HepG2 (cell line): ENCODE data around the gene CKAP5. TPM values are rescaled to one million over a fixed set of nuclear protein-coding genes. Genes with fewer than 3 reads are reported as not detected.

Source experiments
- ARHGAP35 ChIP-seq: sonication (generic); formaldehyde crosslinking; IDR thresholded peaks from 2 replicates; pipeline ENCODE4 v1.9.0; 2022; ENCODE audit warnings: mild to moderate bottlenecking, inconsistent platforms, moderate library complexity, missing genetic modification reagents, borderline replicate concordance
- CAMTA2 ChIP-seq: sonication (generic); formaldehyde crosslinking; IDR thresholded peaks from 2 replicates; pipeline ENCODE4 v1.4.0; 2020; ENCODE audit warnings: mild to moderate bottlenecking, missing genetic modification reagents, borderline replicate concordance
- CBX1 ChIP-seq: IDR thresholded peaks from one replicate; pipeline ENCODE4 v1.6.1; 2016; ENCODE audit warnings: antibody characterized with exemption, low read depth
- DNMT1 ChIP-seq: sonication (generic); formaldehyde crosslinking; IDR thresholded peaks from 2 replicates; pipeline ENCODE4 v1.5.1; 2020; ENCODE audit warnings: mild to moderate bottlenecking, missing genetic modification reagents
- FOXM1 ChIP-seq: sonication (generic); formaldehyde crosslinking; IDR thresholded peaks from 2 replicates; pipeline ENCODE4 v1.5.0; 2020; ENCODE audit warnings: missing genetic modification reagents
- ISL2 ChIP-seq: sonication (generic); formaldehyde crosslinking; IDR thresholded peaks from 2 replicates; pipeline ENCODE4 v1.5.0; 2020; ENCODE audit warnings: missing genetic modification reagents
- MBNL3 ChIP-seq: fragments of 250-450 bp; sonication (Bioruptor Pico); conservative IDR thresholded peaks from 2 replicates; pipeline ENCODE4 v1.8.0; 2022; ENCODE audit warnings: mild to moderate bottlenecking, inconsistent platforms
- MXD4 ChIP-seq: IDR thresholded peaks from 2 replicates; pipeline ENCODE4 v1.6.1; 2016; ENCODE audit warnings: mild to moderate bottlenecking, missing biosample characterization, missing genetic modification reagents
- NFE2 ChIP-seq: sonication (generic); formaldehyde crosslinking; IDR thresholded peaks from 2 replicates; pipeline ENCODE4 v1.4.0; 2020; ENCODE audit warnings: missing genetic modification reagents
- PHF21A ChIP-seq: sonication (generic); formaldehyde crosslinking; IDR thresholded peaks from 2 replicates; pipeline ENCODE4 v1.5.0; 2020; ENCODE audit warnings: mild to moderate bottlenecking, missing genetic modification reagents
- RNF219 ChIP-seq: sonication (generic); formaldehyde crosslinking; IDR thresholded peaks from 2 replicates; pipeline ENCODE4 v1.5.0; 2020; ENCODE audit warnings: mild to moderate bottlenecking, missing genetic modification reagents
- TBX3 ChIP-seq: fragments of 450-650 bp; IDR thresholded peaks from 2 replicates; pipeline ENCODE4 v1.6.1; 2017; ENCODE audit warnings: antibody characterized with exemption, mild to moderate bottlenecking, inconsistent platforms, borderline replicate concordance
- ZNF318 ChIP-seq: sonication (generic); formaldehyde crosslinking; IDR thresholded peaks from 2 replicates; pipeline ENCODE4 v1.4.0; 2020; ENCODE audit warnings: mild to moderate bottlenecking, missing genetic modification reagents
- ZNF430 ChIP-seq: sonication (generic); formaldehyde crosslinking; IDR thresholded peaks from 2 replicates; pipeline ENCODE4 v1.9.0; 2021; ENCODE audit warnings: mild to moderate bottlenecking, missing genetic modification reagents
- ZNF468 ChIP-seq: sonication (generic); formaldehyde crosslinking; IDR thresholded peaks from 2 replicates; pipeline ENCODE4 v1.8.0; 2022; ENCODE audit warnings: mild to moderate bottlenecking, moderate library complexity, missing genetic modification reagents
- ZNF660 ChIP-seq: sonication (generic); formaldehyde crosslinking; IDR thresholded peaks from 2 replicates; pipeline ENCODE4 v1.5.1; 2020; ENCODE audit warnings: mild to moderate bottlenecking, low read depth, missing genetic modification reagents, borderline replicate concordance
- ZSCAN20 ChIP-seq: sonication (generic); formaldehyde crosslinking; IDR thresholded peaks from 2 replicates; pipeline ENCODE4 v1.4.0; 2020; ENCODE audit warnings: missing genetic modification reagents, mild to moderate bottlenecking, borderline replicate concordance
- polyA plus RNA-seq, 8 experiments: library from polyadenylated mRNA; depleted of rRNA in 3 of 8; stranded (reverse) in 7 of 8; unstranded in 1 of 8; fragments of >200 nt; fragmentation: Illumina TruSeq in 4 of 8; extraction: Trizol in 4 of 8; gene quantifications; 2 replicates each; pipeline versions ENCODE4 v1.2.1 to v1.2.3, GENCODE V29; 2011 to 2016; ENCODE audit warnings: low read depth in 4 of 8, missing spikeins in 1 of 8, mixed read lengths in 1 of 8; ENCODE audit not compliant: insufficient read depth in 1 of 8
- total RNA-seq, 5 experiments: library from RNA; depleted of rRNA; stranded (reverse); fragments of >200 nt; fragmentation: Illumina TruSeq; extraction: Trizol; gene quantifications; 2 replicates each; pipeline ENCODE4 v1.2.3, GENCODE V29; 2016; ENCODE audit warnings: low read depth in 1 of 5
- TF ChIP-seq, protein P1 (sequence below): IDR thresholded peaks from 2 replicates; pipeline ENCODE4 v1.6.1; 2016; ENCODE audit warnings: low read depth

The CKAP5 gene
- total and polyA plus RNA-seq, 2 of the 13 experiments (the other 11 are each of a cell fraction or from before 2014, with no cell fraction given) = 79.2 to 103 TPM

DNA sequence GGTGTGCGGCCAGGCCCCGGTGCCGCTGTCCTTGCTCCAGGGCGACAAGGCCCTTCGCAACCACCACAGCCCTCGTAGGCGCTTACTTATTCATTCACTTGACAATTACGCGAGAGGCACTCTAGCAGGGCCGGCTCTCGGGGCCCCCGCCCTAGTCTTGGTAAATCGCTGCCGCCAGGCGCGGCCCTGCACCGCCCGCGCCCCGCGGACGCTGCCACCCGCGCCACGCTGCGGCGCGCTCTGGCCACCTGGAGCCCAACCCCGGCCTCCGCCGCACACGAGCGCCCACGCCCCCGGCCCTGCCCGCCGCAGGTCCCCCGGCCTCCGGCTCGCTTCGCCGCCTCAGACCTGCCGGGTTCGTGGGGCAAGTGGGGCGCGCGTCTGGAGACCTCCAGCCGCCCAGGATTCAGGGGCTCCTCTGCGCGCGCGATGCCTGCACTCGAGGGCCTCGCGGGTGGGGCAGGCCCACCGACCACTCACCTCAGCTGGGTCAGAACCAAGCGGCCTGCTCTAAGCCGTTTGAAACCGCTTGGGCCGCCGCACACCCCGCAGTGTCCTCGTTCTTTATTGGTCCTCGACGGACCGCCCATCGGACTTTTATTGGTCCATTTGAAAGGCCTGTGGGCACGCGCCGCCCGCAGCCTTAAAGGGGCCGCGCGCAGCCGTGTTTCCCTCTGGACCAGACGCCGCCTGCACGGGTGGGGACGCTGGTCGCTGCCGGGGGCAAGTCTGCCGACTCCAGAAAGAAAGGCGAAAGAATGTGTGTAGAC is at the start of gene CKAP5 (continued):
- peak; percentile 70; the same call in 1 of the 2 replicates for TF ChIP-seq ZNF318
- no peak for TF ChIP-seq MBNL3 (CRISPR knock-in tag)
- TF ChIP-seq CBX1 = no peak
- peak; percentile 88 for TF ChIP-seq FOXM1 (CRISPR knock-in tag)
- TF ChIP-seq ZNF660 = no peak
- peak; percentile 85; the same call in 1 of the 2 replicates for TF ChIP-seq ZNF468 (CRISPR knock-in tag)
- peak; percentile 78; the same call in 1 of the 2 replicates for TF ChIP-seq ZNF430 (CRISPR knock-in tag)
- no peak for TF ChIP-seq NFE2 (CRISPR knock-in tag)
- TF ChIP-seq TBX3 = no peak
- TF ChIP-seq CAMTA2 (CRISPR knock-in tag) = no peak; the same call in 1 of the 2 replicates
- no peak for TF ChIP-seq ARHGAP35
- no peak for TF ChIP-seq DNMT1 (CRISPR knock-in tag)
- no peak for TF ChIP-seq RNF219 (CRISPR knock-in tag)
- TF ChIP-seq MXD4 (CRISPR knock-in tag) = peak; percentile 35; the same call in 1 of the 2 replicates
- peak; percentile 25; the same call in 1 of the 2 replicates for TF ChIP-seq ISL2 (CRISPR knock-in tag)
- TF ChIP-seq ZSCAN20 (CRISPR knock-in tag) = 0 out of 2 replicates have a peak, but pooled peaks have one; percentile 55
- TF ChIP-seq, protein P1, sequence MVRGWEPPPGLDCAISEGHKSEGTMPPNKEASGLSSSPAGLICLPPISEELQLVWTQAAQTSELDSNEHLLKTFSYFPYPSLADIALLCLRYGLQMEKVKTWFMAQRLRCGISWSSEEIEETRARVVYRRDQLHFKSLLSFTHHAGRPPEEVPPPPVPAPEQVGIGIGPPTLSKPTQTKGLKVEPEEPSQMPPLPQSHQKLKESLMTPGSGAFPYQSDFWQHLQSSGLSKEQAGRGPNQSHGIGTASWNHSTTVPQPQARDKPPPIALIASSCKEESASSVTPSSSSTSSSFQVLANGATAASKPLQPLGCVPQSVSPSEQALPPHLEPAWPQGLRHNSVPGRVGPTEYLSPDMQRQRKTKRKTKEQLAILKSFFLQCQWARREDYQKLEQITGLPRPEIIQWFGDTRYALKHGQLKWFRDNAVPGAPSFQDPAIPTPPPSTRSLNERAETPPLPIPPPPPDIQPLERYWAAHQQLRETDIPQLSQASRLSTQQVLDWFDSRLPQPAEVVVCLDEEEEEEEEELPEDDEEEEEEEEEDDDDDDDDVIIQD (CRISPR knock-in tag) = peak; percentile 38; the same call in 1 of the 2 replicates
- no peak for TF ChIP-seq PHF21A (CRISPR knock-in tag)
